ENCODE measurements around the gene ZNF579.
A peak's percentile ranks its signal among the peaks of the same experiment; 100 is the strongest.

Gene ZNF579

GRCh38 chr19:55580628-55581144, at the start of gene ZNF579:
TSS of gene ZNF579 (minus strand) at chr19:55580848. CDS start at chr19:55579639, 1,209 bp downstream.
- DNase-seq (ENCODE audit: low spot score) = peak; percentile 86

DNA sequence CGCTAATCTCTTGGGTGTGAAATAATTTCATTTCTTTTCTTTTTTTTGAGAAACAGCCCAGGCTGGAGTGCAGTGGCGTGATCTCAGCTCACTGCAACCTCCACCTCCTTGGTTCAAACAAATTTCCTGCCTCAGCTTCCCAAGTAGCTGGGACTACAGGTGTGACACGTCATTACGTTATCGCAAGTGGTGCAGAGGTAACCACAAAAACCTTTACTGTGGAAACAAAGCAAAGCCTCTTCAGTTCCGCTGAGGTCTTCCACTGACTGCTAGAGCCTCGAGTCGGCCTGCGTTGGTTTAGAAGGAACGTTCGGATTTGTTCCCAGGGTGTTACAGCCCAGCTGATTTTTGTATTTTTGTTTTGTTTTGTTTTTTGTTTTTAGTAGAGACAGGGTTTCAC, 45.7 kb upstream of the ZNF579 start:
- DNase-seq (ENCODE audit: low spot score) = no peak

- no peak for DNase-seq (ENCODE audit: low spot score)
Measured at GRCh38 chr19:55625004-55625326, 44.3 kb upstream of the ZNF579 start.

- DNase-seq (ENCODE audit: low spot score) = peak; percentile 93
Measured at GRCh38 chr19:55624109-55625003, 43.7 kb upstream of the ZNF579 start, which contains the start of gene ZNF784. TSS of gene ZNF784 (minus strand) at chr19:55624566. CDS start at chr19:55624561, 5 bp downstream.

GRCh38 chr19:55623561-55623960, 42.9 kb upstream of the ZNF579 start:
- DNase-seq (ENCODE audit: low spot score) = no peak

- DNase-seq (ENCODE audit: low spot score) = no peak
Measured at GRCh38 chr19:55623130-55623529, 42.5 kb upstream of the ZNF579 start.

- no peak for DNase-seq (ENCODE audit: low spot score)
Measured at GRCh38 chr19:55622242-55622969, 41.8 kb upstream of the ZNF579 start.

- no peak for DNase-seq (ENCODE audit: low spot score)
Measured at GRCh38 chr19:55621673-55622231, 41.1 kb upstream of the ZNF579 start.

- DNase-seq (ENCODE audit: low spot score) = no peak
Measured at GRCh38 chr19:55621205-55621672, 40.6 kb upstream of the ZNF579 start.

DNA sequence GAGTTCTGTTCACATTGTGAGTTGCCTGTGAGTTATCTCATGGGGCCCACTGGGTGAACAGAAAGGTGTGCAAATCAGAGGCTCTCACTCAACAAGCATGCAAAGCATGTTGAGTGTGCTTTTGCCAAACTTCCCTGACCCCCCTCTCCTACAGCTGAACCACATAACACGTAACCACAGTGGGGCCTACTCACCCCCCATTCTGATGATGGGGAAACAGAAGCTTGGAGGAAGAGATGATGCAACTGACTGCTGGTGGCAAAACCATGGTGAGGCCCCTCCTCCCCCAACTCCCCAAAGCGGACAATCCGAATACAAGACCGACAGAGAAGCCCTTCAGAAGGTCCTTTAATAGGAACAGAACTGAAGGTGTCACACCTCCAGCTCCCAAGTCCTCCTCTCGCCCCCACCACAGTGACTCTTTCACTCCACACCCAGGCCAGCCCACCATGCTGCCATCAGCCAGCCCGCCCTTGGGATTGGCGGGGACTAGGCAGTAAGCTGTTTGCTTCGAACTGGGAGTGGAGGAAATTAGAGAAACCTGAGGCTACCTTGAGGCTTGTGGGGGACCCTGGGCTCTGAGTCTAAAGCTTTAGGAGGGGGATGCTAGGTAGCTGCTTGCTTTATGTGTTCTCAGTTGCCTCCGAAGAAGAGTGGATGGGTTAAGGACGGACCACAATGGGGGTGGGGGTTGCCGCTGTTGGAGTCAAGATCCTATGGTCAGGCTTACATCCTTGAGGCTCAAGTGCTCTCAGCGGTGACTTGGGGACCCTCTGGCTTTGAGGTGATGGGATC, 40.0 kb upstream of the ZNF579 start:
- no peak for DNase-seq (ENCODE audit: low spot score)

- DNase-seq (ENCODE audit: low spot score) = no peak
Measured at GRCh38 chr19:55619286-55619685, 38.6 kb upstream of the ZNF579 start.

- DNase-seq (ENCODE audit: low spot score) = no peak
Measured at GRCh38 chr19:55618426-55618825, 37.8 kb upstream of the ZNF579 start.

DNA sequence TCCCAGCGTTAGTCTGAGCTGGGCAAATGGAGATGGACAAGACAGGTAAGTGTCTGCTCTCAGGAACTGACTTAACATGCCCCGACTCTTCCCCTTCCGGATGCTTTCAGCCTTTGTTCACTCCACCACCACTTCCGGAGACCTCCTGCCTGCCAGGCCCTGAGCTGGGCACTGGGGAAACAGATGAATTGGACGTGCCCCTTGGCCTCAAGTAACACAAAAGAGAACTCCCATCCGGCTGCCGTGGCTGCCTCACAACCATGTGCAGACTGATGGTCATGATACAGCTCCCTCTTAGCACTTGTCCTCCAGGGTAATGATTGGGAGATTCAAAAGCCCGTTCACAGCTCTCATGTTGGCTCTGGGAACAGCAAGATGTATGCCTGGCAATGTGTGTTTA, 36.8 kb upstream of the ZNF579 start:
- no peak for DNase-seq (ENCODE audit: low spot score)

- DNase-seq (ENCODE audit: low spot score) = no peak
Measured at GRCh38 chr19:55616395-55616875, 35.8 kb upstream of the ZNF579 start.

- DNase-seq (ENCODE audit: low spot score) = no peak
Measured at GRCh38 chr19:55615543-55616394, 35.1 kb upstream of the ZNF579 start.

DNA sequence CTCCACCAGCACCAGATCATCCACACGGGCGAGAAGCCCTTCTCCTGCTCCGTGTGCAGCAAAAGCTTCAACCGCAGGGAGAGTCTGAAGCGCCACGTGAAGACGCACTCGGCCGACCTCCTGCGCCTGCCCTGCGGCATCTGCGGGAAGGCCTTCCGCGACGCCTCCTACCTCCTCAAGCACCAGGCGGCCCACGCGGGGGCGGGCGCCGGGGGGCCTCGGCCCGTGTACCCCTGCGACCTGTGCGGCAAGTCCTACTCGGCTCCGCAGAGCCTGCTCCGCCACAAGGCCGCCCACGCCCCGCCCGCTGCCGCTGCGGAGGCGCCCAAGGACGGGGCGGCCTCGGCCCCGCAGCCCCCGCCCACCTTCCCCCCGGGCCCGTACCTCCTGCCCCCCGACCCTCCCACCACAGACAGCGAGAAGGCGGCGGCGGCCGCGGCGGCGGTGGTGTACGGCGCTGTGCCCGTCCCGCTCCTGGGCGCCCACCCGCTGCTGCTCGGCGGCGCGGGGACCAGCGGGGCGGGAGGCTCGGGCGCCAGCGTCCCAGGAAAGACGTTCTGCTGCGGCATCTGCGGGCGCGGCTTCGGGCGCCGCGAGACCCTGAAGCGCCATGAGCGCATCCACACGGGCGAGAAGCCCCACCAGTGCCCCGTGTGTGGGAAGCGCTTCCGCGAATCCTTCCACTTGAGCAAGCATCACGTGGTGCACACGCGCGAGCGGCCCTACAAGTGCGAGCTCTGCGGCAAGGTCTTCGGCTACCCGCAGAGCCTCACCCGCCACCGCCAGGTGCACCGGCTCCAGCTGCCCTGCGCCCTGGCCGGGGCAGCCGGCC, 34.3 kb upstream of the ZNF579 start:
- no peak for DNase-seq (ENCODE audit: low spot score)

DNA sequence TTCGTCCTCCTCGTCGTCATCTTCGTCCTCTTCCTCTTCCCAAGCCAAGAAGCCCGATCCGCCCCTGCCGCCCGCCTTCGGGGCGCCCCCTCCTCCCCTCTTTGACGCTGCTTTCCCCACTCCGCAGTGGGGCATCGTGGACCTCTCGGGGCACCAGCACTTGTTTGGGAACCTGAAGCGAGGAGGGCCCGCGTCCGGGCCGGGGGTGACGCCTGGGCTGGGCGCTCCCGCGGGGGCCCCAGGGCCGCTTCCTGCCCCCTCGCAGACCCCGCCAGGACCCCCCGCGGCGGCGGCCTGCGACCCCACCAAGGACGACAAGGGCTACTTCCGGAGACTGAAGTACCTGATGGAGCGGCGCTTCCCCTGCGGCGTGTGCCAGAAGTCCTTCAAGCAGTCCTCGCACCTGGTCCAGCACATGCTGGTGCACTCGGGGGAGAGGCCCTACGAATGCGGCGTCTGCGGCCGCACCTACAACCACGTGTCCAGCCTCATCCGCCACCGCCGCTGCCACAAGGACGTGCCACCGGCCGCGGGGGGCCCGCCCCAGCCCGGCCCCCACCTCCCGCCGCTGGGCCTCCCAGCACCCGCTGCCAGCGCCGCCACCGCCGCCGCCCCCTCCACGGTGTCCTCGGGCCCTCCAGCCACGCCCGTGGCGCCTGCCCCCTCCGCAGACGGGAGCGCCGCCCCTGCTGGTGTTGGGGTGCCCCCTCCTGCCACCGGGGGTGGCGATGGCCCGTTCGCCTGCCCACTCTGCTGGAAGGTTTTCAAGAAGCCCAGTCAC, 33.5 kb upstream of the ZNF579 start:
- no peak for DNase-seq (ENCODE audit: low spot score)

DNA sequence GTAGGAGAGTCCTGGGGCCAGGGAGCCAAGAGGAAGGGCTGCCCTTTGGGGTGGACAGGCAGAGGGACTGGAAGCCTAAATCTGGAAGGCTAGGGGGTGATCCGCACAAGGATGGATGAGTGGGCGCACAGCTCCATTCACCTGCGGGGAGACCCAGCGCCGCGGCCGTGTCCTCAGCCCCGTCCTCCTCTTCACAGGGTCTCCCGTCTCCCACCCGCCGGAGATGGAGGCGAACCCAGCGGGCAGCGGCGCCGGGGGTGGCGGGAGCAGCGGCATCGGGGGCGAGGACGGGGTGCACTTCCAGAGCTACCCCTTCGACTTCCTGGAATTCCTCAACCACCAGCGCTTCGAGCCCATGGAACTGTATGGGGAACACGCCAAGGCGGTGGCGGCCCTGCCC, 32.7 kb upstream of the ZNF579 start:
- no peak for DNase-seq (ENCODE audit: low spot score)
